HEK293 (cell line): Measurements from ENCODE around the gene UBE2J2.

Experiments
- CTCF ChIP-seq: fragments of 450-650 bp; formaldehyde crosslinking; IDR thresholded peaks from 2 replicates; pipeline ENCODE4 v1.5.1; 2016; ENCODE audit warnings: missing biosample characterization, missing genetic modification characterization
- PRDM1 ChIP-seq: fragments of 450-650 bp; formaldehyde crosslinking; IDR thresholded peaks from 2 replicates; pipeline ENCODE4; 2016; ENCODE audit warnings: missing biosample characterization, missing genetic modification characterization
- REST ChIP-seq: fragments of 450-650 bp; formaldehyde crosslinking; IDR thresholded peaks from 2 replicates; pipeline ENCODE4 v1.5.1; 2016; ENCODE audit warnings: missing biosample characterization, missing genetic modification characterization
- ZNF561 ChIP-seq: fragments of 450-650 bp; IDR thresholded peaks from 2 replicates; pipeline ENCODE4 v1.5.1; 2018; ENCODE audit warnings: missing biosample characterization, missing genetic modification characterization, borderline replicate concordance
- ZNF639 ChIP-seq: fragments of 450-650 bp; formaldehyde crosslinking; IDR thresholded peaks from 2 replicates; pipeline ENCODE4 v1.5.1; 2016; ENCODE audit warnings: missing biosample characterization, missing genetic modification characterization

GRCh38 chr1:1220197-1220596 is 53.5 kb downstream of the UBE2J2 start:
- TF ChIP-seq CTCF (tag by site-specific recombination) (no peak), ZNF561 (tag by site-specific recombination) (no peak), PRDM1 (tag by site-specific recombination) (no peak), ZNF639 (tag by site-specific recombination) (no peak), REST (tag by site-specific recombination) (no peak)
